Measurements from ENCODE around the gene SEL1L3.

SEL1L3 gene

DNA sequence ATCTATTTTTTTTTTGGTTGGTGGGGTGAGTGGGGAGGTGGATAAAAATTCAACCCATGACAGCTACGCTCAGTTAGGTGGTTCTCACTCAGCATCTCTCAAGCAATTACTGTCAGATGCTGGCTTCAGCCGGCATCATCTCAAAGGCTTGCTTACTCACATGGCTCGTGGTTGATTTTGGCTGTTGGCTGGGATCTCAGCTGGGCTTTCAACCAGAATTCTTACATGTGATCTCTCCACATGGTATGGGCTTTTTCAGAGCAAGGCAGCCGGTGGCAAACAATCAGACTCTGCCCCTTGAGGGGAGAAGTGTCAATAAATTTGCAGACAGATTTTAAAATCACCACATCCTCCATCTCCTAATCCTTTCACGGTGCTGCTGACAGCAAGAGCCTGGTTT, 159.9 kb downstream of the SEL1L3 start:
- DNase-seq (ENCODE audit: extremely low spot score, insufficient read length, low read depth) (no peak), FAIRE-seq (peak; percentile 24)

- no peak for DNase-seq (ENCODE audit: extremely low spot score, insufficient read length, low read depth)
- no peak for FAIRE-seq
Observed at GRCh38 chr4:25700661-25701060, 162.1 kb downstream of the SEL1L3 start.

DNA sequence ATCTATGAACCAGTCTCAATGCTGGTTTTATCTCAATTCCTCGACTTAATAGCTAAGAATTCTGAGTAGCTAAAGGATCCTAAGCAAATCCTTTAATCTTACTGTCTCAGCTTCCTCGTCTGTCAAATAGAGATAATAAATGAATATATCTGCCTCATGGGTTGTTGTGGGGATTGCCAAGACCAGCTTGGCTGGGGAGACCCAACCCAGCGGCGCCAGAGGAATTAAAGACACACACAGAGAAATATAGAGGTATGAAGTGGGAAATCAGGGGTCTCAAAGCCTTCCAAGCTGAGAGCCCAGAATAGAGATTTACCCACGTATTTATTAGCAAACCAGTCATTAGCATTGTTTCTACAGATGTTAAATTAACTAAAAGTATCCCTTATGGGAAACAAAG, 165.3 kb downstream of the SEL1L3 start:
- FAIRE-seq (no peak), DNase-seq (ENCODE audit: extremely low spot score, insufficient read length, low read depth) (no peak)
